Parathyroid adenoma (tissue), 2 donors: ENCODE data around the gene ZNF473.

Experiments used
- H2AFZ ChIP-seq: fragments of 300-600 bp; sonication (generic); one replicate; pipeline ENCODE4 v1.7.0; 2017; ENCODE audit warnings: antibody characterized with exemption, mild to moderate bottlenecking
- H3K27ac ChIP-seq: fragments of 300-600 bp; sonication (generic); one replicate; pipeline ENCODE4 v1.7.0; 2017
- H3K27me3 ChIP-seq: fragments of 300-600 bp; sonication (generic); one replicate; pipeline ENCODE4 v1.7.0; 2017; ENCODE audit warnings: low read length; ENCODE audit not compliant: control insufficient read depth, insufficient read depth
- H3K36me3 ChIP-seq: fragments of 300-600 bp; sonication (generic); one replicate; pipeline ENCODE4 v1.7.0; 2017; ENCODE audit warnings: low read length; ENCODE audit not compliant: control insufficient read depth, insufficient read depth
- H3K4me1 ChIP-seq: fragments of 300-600 bp; sonication (generic); one replicate; pipeline ENCODE4 v1.7.0; 2017; ENCODE audit warnings: control low read depth
- H3K4me2 ChIP-seq: fragments of 300-600 bp; sonication (generic); one replicate; pipeline ENCODE4 v1.7.0; 2017; ENCODE audit warnings: low read length
- H3K4me3 ChIP-seq: fragments of 300-600 bp; sonication (generic); one replicate; pipeline ENCODE4 v1.7.0; 2017; ENCODE audit warnings: low read depth, low read length
- H3K79me2 ChIP-seq: fragments of 300-600 bp; sonication (generic); one replicate; pipeline ENCODE4 v1.7.0; 2017; ENCODE audit warnings: control low read depth
- H3K9ac ChIP-seq: fragments of 300-600 bp; sonication (generic); one replicate; pipeline ENCODE4 v1.7.0; 2017; ENCODE audit warnings: mild to moderate bottlenecking
- H3K9me3 ChIP-seq: fragments of 300-600 bp; sonication (generic); one replicate; pipeline ENCODE4 v1.7.0; 2017; ENCODE audit warnings: low read length; ENCODE audit not compliant: control insufficient read depth
- TF ChIP-seq, protein P1 (sequence below): fragments of 300-600 bp; sonication (generic); IDR thresholded peaks from one replicate; pipeline ENCODE4 v1.7.0; 2017; ENCODE audit warnings: antibody characterized with exemption, mild to moderate bottlenecking
- donor health status: primary hyperparathyroidism.

The ZNF473 gene

DNA sequence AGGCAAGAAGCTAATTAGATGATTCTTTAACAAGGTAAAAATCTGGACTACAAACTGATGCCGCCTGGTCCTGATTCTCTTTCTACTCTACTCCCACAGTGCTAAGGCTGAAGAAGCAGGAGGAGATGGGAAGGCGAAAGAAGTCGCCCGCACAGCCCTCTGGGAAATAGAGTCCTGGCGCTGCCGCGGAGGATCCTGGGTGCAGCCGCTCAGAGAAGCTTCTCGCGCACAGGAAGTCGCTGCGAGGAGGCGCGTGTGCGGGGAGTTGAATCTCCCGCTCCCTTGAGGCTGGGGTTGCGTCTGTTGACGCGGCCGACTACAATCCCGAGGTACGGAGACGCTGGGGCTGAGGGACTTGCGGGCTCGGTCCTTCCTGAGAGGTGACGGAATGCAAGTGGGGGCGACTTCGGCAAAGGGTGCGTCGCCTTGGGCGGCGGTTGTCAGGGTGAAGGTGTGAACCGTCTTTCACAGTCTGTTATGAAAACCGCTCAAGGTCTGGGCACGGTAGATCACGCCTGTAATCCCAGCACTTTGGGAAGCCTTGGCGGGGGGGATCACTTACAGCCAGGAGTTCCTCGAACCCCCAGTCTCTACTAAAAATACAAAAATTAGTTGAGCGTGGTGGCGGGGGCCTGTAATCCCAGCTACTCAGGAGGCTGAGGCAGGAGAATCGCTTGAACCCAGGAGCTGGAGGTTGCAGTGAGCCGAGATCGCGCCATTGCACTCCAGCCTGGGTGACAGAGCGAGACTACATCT, at the start of gene ZNF473:
Gene ZNF473 (plus strand): TSS at position 212 of the 756 bp plus-strand sequence. CDS start 5,078 bp downstream, outside the sequence.
- Histone ChIP-seq H3K27me3 (no peaks in the 10 kb centered on the region), H3K9ac (peak within 1 kb of the TSS; percentile 19), H3K4me2 (peak within 1 kb of the TSS; percentile 97), H3K4me1 (peaks cover 4% of the 10 kb centered on the region), H3K27ac (peak within 1 kb of the TSS; percentile 84), H3K36me3 (no peaks in the 10 kb centered on the region), H2AFZ (peak within 1 kb of the TSS; percentile 87), H3K9me3 (no peaks in the 10 kb centered on the region), H3K4me3 (peak within 1 kb of the TSS; percentile 97), H3K79me2 (peaks cover 30% of the 10 kb centered on the region)
- TF ChIP-seq, protein P1, sequence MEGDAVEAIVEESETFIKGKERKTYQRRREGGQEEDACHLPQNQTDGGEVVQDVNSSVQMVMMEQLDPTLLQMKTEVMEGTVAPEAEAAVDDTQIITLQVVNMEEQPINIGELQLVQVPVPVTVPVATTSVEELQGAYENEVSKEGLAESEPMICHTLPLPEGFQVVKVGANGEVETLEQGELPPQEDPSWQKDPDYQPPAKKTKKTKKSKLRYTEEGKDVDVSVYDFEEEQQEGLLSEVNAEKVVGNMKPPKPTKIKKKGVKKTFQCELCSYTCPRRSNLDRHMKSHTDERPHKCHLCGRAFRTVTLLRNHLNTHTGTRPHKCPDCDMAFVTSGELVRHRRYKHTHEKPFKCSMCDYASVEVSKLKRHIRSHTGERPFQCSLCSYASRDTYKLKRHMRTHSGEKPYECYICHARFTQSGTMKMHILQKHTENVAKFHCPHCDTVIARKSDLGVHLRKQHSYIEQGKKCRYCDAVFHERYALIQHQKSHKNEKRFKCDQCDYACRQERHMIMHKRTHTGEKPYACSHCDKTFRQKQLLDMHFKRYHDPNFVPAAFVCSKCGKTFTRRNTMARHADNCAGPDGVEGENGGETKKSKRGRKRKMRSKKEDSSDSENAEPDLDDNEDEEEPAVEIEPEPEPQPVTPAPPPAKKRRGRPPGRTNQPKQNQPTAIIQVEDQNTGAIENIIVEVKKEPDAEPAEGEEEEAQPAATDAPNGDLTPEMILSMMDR = no peak

DNA sequence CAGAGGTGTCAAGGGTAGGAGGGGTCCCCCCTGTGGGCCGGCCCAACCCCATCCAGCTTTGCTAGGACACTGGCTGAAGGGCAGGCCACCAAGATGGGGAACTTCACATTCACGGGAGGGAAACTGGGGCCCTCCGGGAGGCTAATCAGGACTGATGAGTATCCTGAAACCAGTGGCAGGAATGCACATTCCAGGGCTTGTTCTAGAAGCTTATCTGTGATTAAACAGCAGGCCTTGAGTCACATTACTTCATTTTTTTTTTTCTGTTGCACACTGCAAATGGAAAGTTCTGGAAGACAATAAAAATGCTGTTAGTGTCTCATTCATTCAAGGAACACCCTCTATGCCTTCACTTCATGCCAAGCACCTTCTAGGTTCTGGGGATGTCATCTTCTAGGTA, 49.3 kb upstream of the ZNF473 start:
- Histone ChIP-seq H3K79me2 (no peaks in the 10 kb centered on the region), H3K9me3 (no peaks in the 10 kb centered on the region), H3K36me3 (no peaks in the 10 kb centered on the region), H3K4me1 (peaks cover 7% of the 10 kb centered on the region), H3K27ac (no peak overlapping the region), H3K4me3 (no peak overlapping the region), H3K27me3 (no peaks in the 10 kb centered on the region), H2AFZ (no peak overlapping the region), H3K9ac (no peak overlapping the region), H3K4me2 (no peak overlapping the region)
- TF ChIP-seq, protein P1 = no peak

DNA sequence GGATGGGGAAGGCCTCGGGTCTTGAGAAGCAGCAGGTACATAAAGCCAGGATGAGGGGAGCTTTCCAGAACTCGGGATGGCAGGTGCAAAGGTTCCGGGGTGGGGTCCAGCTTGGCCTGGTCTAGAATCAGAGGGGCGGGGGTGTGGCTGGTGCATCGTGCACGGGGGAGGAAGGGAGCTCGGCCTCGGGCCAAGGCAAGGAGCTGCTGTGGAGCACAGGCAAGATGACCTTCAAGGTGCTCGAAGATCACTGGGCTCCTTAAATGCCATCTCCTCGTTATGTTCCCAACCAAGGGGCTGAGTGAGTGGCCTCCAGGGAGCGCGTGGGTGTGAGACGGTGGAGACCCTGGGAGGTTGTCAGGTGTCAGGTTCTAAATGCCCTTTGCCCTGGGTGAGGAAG, 48.7 kb upstream of the ZNF473 start:
- Histone ChIP-seq H3K9ac (no peak overlapping the region), H3K36me3 (no peaks in the 10 kb centered on the region), H3K9me3 (no peaks in the 10 kb centered on the region), H3K27ac (no peak overlapping the region), H3K4me3 (no peak overlapping the region), H3K4me1 (peaks cover 5% of the 10 kb centered on the region), H3K4me2 (no peak overlapping the region), H3K27me3 (no peaks in the 10 kb centered on the region), H2AFZ (no peak overlapping the region), H3K79me2 (no peaks in the 10 kb centered on the region)
- TF ChIP-seq, protein P1 = no peak

DNA sequence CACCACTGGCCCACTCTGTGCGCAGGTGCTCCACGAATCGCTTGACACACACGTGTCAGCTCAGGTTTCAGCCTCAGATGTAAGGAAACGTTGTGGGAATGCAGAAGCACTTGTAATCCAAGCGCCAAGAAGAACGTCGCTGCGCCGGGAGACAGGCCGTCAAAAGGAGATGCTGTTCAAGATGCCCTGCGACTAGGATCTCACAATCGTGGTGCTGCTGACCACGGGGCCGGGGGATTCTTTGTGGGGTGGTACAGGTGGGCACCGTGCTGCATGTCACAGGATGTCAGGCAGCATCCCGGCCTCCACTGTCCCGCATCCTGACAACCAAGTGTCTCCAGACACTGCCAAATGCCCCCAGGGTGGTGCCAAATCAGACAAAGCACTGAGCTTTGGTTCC, 47.9 kb upstream of the ZNF473 start:
- H2AFZ ChIP-seq = no peak overlapping the region
- no peak overlapping the region for H3K4me2 ChIP-seq
- H3K4me3 ChIP-seq = no peak overlapping the region
- no peaks in the 10 kb centered on the region for H3K4me1 ChIP-seq
- TF ChIP-seq, protein P1 = no peak
- H3K79me2 ChIP-seq = no peaks in the 10 kb centered on the region
- no peaks in the 10 kb centered on the region for H3K36me3 ChIP-seq
- H3K27me3 ChIP-seq = no peaks in the 10 kb centered on the region
- no peak overlapping the region for H3K9ac ChIP-seq
- no peak overlapping the region for H3K27ac ChIP-seq
- H3K9me3 ChIP-seq = no peaks in the 10 kb centered on the region

DNA sequence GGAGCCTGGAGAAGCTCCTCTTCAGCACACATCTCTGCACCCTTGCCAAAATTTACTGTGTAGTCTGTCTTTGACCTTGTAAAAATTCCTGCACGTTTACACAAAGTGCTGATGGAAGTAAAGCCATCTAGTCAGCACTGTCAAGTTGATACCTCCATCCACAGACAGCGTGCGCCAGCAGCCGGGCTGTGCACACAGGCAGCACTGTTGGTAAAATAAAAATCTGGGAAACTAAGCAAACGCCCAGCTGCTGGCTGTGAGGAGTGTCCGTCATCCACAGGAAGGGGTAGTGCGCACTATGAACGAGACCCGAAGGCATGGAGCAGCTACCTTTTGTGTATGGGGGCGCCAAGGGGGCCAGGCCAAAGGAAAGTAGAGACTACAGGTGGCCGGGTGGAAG, 47.5 kb upstream of the ZNF473 start:
- no peaks in the 10 kb centered on the region for H3K36me3 ChIP-seq
- no peak overlapping the region for H3K4me3 ChIP-seq
- no peaks in the 10 kb centered on the region for H3K79me2 ChIP-seq
- no peaks in the 10 kb centered on the region for H3K4me1 ChIP-seq
- no peak overlapping the region for H3K27ac ChIP-seq
- no peaks in the 10 kb centered on the region for H3K9me3 ChIP-seq
- no peaks in the 10 kb centered on the region for H3K27me3 ChIP-seq
- H3K4me2 ChIP-seq = no peak overlapping the region
- H3K9ac ChIP-seq = no peak overlapping the region
- H2AFZ ChIP-seq = no peak overlapping the region
- TF ChIP-seq, protein P1 = no peak
